GM12891 (cell line): ENCODE results near the gene SYNM.

Experiments
- DNase-seq: peaks from one replicate; pipeline ENCODE4 v3.0.0; 2011; ENCODE audit warnings: low spot score; ENCODE audit not compliant: insufficient read length
- FAIRE-seq: peaks from 2 replicates; lab custom pipeline; 2011; peaks lifted over from hg19 to GRCh38; lab: Jason Lieb, UNC
- PAX5 ChIP-seq: IDR thresholded peaks from 2 replicates; pipeline ENCODE4 v1.6.1; 2011; ENCODE audit warnings: low read length, moderate library complexity, mild to moderate bottlenecking; ENCODE audit not compliant: insufficient read depth, severe bottlenecking
- POLR2A ChIP-seq: IDR thresholded peaks from 2 replicates; pipeline ENCODE4 v1.6.1; 2011; ENCODE audit warnings: low read depth, low read length, control low read depth
- POLR2AphosphoS5 ChIP-seq: IDR thresholded peaks from 2 replicates; pipeline ENCODE4 v1.6.1; 2011; ENCODE audit warnings: low read depth, low read length, control low read depth
- POU2F2 ChIP-seq: IDR thresholded peaks from 2 replicates; pipeline ENCODE4 v1.6.1; 2011; ENCODE audit warnings: low read depth, mild to moderate bottlenecking, control low read depth, low read length, moderate library complexity
- SPI1 ChIP-seq: IDR thresholded peaks from 2 replicates; pipeline ENCODE4 v1.6.1; 2011; ENCODE audit warnings: low read depth, low read length, control low read depth
- TAF1 ChIP-seq: IDR thresholded peaks from 2 replicates; pipeline ENCODE4 v1.6.1; 2011; ENCODE audit warnings: low read depth, low read length, control low read depth

SYNM gene

DNA sequence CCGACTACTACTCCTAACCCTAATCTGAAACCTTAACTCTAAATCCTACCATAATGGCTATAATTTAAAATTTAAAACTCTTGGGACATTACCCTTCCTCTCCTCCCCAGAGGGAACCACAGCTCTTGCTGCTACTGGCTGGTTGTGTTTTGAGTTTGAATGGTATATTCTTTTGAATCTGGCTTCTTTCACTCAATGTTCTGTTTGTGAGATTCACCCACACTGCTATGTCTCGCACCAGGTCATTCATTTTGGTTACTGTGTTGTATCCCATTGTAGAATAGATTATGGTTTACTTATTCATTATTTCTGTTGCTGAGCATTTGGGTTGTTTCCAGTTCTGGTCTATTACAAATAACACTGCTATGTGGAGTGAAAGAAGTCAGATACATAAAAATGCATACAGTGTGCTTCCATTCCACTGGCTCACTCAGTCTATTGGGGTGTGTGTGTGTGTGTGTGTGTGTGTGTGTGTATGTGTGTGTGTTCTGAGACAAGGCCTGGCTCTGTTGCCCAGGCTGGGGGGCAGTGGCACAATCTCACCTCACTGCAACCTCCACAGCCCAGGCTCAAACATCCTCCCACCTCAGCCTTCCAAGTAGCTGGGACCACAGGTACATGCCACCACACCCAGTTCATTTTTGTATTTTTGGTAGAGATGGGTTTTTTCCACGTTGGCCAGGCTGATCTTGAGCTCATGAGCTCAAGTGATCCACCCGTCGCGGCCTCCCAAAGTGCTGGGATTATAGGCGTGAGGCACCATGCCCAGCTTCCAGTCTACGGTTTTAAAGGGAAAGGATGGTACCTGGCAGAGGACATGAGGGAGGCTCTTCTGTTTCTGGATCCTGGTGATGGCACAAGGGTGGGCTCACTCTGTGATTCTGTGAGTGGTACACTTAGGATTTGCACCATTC lies 19.2 kb upstream of the SYNM start:
- FAIRE-seq (no peak), DNase-seq (no peak)
- TF ChIP-seq TAF1 (no peak), PAX5 (no peak), POLR2AphosphoS5 (no peak), POU2F2 (no peak), POLR2A (no peak), SPI1 (no peak)

DNA sequence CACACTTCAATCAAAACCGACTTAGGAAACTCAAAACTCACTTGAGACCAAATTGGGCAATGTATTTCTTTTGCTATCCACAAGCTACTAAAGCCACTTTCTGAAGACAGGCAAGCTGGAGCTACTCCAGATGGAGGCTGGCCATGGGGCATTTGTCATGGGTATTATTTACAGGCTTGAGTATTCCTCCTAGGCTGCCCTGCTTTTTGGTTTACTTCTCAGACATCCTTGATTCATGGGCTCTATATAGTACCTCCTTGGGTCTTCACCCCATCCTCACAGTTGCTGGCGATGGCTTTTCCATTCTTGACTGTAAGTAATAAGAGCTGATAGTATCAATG lies 18.6 kb upstream of the SYNM start:
- DNase-seq = no peak
- TF ChIP-seq POU2F2 (no peak), PAX5 (no peak), POLR2A (no peak), POLR2AphosphoS5 (no peak), SPI1 (no peak), TAF1 (no peak)
- no peak for FAIRE-seq

DNA sequence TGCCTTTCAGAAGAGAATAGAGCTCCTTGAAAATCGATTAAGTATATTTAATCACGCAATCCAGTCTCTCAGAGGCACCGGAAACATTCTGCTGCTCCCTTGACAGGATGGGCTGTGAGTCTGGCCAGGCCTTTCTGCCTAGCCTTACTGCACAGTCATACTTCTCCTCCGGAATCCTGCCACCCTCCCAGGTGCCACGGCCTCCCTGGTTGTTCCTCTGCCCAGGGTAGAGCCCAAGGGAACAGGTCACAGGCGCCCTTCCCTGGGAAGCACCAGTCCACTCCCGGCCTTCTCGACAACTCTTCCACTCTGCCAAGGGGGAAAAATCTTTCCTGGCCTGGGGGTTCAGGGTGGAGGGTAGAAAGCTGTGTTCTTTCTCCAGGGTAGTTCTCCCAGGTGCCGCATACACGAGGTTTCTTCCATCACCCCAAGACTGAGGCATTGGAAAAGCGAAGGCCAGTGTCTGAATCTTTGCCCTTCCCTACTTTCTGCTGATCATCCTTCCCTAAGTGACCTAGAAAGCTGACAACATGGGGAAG lies 17.4 kb upstream of the SYNM start:
- TF ChIP-seq PAX5 = no peak
- no peak for TF ChIP-seq POLR2A
- TF ChIP-seq POU2F2 = no peak
- TF ChIP-seq TAF1 = no peak
- no peak for TF ChIP-seq POLR2AphosphoS5
- TF ChIP-seq SPI1 = no peak
- FAIRE-seq (no peak), DNase-seq (no peak)

DNA sequence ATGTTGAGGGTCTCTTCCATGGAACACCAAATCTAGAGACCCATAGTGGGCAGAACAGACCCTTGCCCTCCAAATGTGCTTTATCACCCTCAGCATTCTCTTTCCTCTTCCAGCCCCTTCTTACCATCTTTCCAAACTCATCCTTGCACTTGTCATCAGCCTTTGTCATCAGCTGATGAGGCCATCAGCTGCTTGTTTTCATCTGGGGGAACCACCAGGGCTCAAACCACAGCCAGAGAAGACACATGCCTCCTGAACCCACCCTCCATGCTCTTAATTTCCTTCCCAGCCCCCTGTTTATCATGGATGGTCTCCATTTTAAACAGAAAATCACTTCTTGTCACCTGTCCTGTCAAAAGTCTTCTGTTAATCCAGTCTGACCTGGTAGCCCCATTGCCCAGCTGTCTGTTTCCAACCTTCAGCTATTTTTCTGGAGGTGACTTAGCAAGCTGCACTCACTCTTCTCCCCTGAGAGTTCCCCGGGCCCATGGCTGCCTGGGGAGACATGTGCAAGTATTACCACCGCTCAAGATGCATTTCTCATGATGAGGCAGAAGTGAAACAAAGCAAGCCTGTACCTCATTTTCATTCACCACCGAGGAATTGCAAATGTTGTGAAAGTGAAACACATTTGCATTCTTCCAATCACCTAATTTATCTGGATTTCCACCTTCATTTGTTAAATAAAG lies 14.7 kb upstream of the SYNM start:
- FAIRE-seq (peak; percentile 97), DNase-seq (peak; percentile 60)
- TF ChIP-seq POU2F2 = peak; percentile 73
- TF ChIP-seq TAF1 = no peak
- no peak for TF ChIP-seq PAX5
- TF ChIP-seq SPI1 = peak; percentile 86

DNA sequence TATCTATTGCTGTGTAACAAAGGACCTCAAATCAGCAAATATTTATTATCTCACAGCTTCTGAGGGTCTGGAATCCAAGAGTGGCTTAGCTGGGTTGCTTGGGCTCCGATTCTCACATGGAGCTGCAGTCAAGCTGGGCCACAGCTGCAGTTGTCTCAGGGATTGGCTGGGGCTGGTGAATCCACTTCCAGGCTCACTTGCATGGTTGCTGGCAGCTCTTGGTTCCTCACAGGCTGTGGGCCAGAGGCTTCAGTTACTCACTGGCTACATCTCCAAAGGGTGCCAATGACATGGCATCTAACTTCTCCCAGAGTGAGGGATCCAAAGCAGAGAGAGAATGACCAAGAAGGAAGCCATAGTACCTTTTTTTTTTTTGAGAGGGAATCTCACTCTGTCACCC lies 13.9 kb upstream of the SYNM start:
- FAIRE-seq (no peak), DNase-seq (no peak)
- TF ChIP-seq PAX5 = no peak
- no peak for TF ChIP-seq POLR2A
- no peak for TF ChIP-seq TAF1
- TF ChIP-seq POU2F2 = no peak
- TF ChIP-seq POLR2AphosphoS5 = no peak
- TF ChIP-seq SPI1 = no peak

DNA sequence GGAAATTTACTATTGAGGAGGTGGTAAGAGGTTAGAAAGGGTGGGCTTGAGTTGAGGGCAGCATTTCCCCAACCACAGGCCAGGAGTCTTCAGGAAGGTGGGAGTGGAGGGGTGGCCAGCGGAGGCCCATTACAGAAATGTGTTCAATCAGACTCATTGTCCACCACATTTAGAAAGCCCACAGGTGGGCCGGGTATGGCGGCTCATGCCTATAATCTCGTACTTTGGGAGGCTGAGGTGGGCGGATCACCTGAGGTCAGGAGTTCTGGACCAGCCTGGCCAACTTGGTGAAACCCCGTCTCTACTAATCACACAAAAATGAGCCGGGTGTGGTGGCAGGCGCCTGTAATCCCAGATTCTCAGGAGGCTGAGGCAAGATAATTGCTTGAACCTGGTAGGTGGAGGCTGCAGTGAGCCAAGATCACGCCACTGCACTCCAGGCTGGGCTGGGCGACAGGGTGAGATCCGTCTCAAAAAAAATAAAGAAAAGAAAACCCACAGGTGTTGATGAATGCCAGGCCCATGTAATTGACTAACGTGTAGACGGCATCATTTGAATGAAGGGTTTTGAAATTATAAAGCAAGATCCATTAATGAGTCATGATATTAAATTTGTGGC lies 12.2 kb upstream of the SYNM start:
- FAIRE-seq = no peak
- DNase-seq = no peak
- no peak for TF ChIP-seq SPI1
- no peak for TF ChIP-seq POLR2AphosphoS5
- TF ChIP-seq TAF1 = no peak
- TF ChIP-seq PAX5 = no peak
- TF ChIP-seq POLR2A = no peak
- TF ChIP-seq POU2F2 = no peak

DNA sequence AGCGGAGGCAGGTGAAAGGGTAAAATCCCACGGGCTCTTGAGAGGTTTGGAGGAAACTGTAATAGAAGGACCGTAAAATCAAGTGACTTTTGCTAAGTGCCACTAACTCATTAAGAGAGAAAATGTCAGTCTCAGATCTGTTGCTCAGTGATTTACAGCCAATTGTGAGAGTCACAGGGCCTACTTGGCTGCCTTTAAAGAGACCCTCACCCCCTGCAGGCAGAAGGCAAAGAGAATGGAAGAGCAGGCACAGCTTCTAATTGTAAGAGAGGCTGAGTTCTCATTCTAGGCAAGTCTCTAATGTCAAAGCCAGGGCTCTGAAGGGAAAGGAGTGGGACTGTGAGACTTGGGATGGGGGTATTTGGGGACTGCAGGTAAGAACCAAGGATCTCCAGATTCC lies 9.3 kb upstream of the SYNM start:
- DNase-seq (no peak), FAIRE-seq (no peak)
- TF ChIP-seq PAX5 (no peak), POLR2AphosphoS5 (no peak), TAF1 (no peak), POLR2A (no peak), POU2F2 (no peak), SPI1 (no peak)

DNA sequence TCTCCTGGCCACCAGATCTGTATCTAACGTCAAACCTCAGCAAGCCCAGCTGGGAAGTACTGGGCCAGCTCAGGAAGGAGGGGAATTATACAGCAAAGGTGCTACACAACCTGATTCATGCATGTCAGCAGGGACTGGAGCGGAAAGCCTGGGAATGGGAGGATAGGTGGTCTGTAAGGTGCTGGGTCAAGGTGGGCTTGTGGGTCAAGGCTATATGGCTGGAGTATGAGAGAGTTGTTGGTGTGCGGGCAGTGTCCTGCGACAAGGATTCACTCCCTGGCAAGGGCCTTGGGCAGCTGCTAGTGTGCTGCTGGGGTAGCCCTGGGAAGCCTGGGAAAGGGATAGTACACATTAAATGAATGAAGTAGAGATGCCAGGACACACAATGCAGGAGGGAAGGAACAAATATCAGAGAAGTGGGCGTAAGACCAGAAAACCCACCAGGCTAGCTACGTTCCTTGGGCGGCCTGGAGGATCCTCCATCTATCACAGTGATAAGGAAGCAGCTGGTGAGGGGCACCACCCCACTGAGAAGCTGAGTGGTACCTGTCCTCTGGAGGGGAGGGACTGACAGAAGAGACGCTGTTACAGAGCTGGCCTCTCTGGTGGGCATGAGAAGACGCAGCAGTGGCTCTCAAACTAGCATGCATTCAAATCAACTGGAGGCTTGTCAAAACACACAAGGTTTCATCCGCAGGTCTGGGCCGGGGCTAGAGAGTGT lies 8.5 kb upstream of the SYNM start:
- FAIRE-seq = no peak
- no peak for DNase-seq
- TF ChIP-seq TAF1 (no peak), SPI1 (no peak), PAX5 (no peak), POU2F2 (no peak), POLR2AphosphoS5 (no peak), POLR2A (no peak)
